ENCODE measurements around the gene P4HB.

Gene P4HB

DNA sequence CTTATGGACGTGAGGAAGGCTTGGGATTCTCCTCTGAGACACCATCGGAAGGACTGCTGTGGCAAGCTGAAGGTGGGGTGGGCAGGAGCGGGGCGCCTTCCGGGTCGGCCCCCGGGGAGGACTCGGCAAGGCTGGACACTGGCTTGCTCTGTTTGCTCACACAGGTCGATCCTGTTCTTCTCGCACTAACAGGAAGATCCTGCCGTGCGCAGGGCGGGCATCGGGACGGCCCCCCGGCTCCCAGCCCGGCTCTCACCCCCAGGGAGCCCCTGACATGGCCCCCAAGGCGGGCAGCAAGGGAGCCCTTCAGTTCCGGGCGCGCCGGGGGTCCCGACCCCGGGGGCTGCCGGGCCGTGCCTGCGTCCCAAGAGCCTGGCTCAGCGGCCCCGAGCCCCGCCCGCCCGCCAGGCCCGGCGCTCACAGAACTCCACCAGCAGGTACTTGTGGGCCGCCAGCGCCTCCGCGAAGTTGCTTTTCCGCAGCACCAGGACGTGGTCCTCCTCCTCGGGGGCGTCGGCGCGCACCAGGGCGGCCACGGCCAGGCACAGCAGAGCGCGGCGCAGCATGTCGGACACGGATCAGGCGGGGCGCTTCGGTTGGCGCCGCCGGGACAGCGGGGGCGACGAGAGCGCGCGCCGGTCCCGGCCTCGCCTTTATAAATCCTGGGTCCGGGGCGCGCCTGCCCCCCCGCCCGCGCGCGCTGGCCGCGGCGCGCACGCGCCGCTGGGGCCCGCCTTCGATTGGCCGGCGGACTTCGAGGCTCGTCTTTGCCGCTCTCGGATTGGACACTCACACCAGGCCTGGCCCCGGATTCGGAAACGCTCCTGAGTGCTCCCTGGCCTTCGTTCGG lies at the start of gene P4HB:
P4HB (minus strand) TSS at position 630 of the 850 bp plus-strand sequence; CDS start at position 566, 64 bp downstream.
- DNase-seq (ENCODE audit: low read depth in 4 of 4, low spot score in 1 of 4): peak in 2 of 4 experiments; percentile 82 to 91

- no peak for DNase-seq (ENCODE audit: low read depth in 4 of 4, low spot score in 1 of 4)
Measured at GRCh38 chr17:81909231-81909630, 48.9 kb upstream of the P4HB start.

DNA sequence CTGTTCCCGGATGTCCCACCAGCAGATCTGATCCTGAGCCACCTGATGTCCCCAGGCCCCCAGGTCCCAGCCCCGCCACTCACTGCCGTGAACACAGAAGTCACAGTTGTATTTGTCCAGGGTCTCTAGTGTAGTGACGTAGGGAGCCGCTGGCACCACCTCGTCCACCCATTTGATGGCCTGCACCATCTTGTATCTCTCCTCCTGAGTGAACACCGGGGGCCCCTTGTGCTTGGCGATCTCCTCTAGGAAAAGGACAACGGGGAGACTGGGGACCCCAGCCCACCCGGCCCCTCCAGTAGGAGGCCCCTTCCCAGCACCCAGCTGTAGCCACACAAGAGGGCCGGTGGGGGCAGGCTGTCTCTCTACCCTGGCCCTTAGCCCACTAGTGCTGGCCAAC lies 48.5 kb upstream of the P4HB start:
- DNase-seq (ENCODE audit: low read depth in 4 of 4, low spot score in 1 of 4): no peak

- no peak for DNase-seq (ENCODE audit: low read depth in 4 of 4, low spot score in 1 of 4)
Measured at GRCh38 chr17:81907219-81908145, 47.1 kb upstream of the P4HB start.

- no peak for DNase-seq (ENCODE audit: low read depth in 4 of 4, low spot score in 1 of 4)
Measured at GRCh38 chr17:81906476-81907218, 46.3 kb upstream of the P4HB start.

DNA sequence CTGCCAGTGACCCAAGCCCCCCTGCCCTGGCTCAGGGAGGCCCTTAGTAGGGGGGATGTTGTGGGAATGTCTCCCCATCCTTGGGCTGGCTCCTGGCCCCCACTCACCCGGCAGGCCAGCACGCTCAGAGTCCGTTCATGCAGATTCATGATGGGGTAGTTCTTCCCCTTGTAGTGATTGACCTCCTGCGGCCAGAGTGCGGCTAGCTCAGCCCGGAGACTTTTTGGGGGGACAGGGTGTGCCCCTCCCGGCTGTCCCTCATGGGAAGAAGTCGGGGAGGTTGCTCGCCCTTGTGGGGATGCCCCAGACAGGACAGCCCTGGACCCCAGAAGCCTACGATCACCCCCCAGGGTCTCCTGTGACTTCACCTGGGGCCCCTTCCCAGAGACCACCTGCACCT lies 45.7 kb upstream of the P4HB start:
- DNase-seq (ENCODE audit: low read depth in 4 of 4, low spot score in 1 of 4): no peak

DNA sequence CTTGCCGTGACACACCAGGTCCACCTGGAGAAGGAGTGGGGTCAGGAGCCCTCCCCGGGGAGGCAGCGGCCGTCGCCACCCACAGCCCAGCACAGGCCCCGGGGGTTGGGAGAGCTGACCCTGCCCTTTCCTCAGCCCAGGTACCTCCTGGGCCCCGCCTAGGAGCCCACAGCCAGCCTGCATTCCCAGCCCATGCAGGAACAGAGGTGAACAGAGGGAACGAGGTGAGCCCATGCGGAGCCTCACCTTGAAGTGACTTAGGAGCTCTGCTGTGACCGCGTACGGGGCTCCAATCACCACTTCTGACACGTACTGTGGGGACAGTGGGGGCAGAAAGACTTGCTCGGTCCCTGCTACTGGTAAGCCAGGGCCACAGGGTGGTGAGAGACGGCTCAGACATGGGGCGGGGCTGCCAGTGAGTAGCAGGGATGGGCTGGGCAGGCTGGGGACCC lies 45.1 kb upstream of the P4HB start:
- DNase-seq (ENCODE audit: low read depth in 4 of 4, low spot score in 1 of 4): no peak

- DNase-seq (ENCODE audit: low read depth in 4 of 4, low spot score in 1 of 4): no peak
Measured at GRCh38 chr17:81904600-81905423, 44.5 kb upstream of the P4HB start.

- DNase-seq (ENCODE audit: low read depth in 4 of 4, low spot score in 1 of 4): no peak
Measured at GRCh38 chr17:81903896-81904599, 43.7 kb upstream of the P4HB start.

- DNase-seq (ENCODE audit: low read depth in 4 of 4, low spot score in 1 of 4): no peak
Measured at GRCh38 chr17:81903415-81903831, 43.1 kb upstream of the P4HB start.

DNA sequence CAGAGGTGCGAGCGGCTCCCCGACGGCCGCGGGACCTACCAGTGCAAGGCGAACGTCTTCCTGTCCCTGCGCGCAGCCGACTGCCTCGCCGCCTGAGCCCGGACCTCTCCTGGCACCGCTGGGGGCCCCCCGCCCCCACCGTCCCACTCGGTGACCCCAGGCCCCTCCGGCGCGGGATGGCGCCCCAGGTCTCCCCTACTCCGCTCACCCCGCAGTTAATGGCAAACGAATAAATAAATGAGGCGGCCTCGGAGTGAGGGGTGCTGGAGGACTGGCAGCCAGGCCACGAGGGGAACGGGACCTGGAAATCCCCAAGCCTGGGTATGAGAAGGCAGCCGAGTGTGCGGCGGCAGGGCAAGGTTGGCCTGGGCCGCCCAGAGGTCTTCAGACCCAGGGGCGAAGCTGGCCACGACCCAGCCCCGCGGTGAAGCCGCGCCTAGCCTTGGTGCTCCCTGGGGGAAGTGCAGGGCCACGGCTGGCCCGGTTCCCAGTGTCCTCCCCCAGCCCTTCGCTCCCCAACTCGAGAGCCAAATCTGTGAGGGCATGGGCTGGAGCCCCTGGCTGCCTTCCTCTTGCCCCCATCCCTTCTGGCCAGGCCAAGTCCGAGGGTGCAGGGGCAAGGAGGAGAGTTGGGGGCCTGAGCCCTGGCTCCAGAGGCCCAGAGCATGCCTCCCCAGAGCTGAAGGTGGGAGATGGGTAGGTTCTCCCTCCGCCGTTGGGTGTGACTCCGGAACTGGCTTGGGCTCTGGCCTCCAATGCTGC lies 42.5 kb upstream of the P4HB start:
- no peak for DNase-seq (ENCODE audit: low read depth in 4 of 4, low spot score in 1 of 4)

DNA sequence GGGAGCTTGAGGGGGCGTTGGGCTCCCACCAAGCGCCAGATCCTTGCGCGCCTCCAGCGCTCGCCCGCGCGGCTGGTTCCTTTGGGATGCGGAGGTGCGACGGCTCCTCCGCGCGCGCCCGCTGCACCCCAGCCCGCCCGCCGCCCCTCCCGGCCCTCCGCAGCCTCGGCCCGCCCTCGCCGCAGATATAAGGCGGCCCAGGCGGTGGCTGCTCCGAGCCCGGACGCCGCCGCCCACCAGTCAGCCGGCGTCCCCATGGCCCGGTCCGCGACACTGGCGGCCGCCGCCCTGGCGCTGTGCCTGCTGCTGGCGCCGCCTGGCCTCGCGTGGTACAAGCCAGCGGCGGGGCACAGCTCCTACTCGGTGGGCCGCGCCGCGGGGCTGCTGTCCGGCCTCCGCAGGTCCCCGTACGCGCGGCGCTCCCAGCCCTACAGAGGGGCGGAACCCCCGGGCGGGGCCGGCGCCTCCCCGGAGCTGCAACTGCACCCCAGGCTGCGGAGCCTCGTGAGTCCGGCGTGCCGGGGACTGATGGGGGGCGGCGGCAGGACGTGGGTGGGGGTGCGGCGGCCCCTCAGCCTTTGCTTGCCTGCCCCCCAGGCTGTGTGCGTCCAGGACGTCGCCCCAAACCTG lies 41.8 kb upstream of the P4HB start, which contains the start of gene NPB:
NPB (plus strand) TSS at position 216 of the 630 bp plus-strand sequence; CDS start at position 256, 40 bp downstream.
- DNase-seq (ENCODE audit: low read depth in 4 of 4, low spot score in 1 of 4): no peak

DNA sequence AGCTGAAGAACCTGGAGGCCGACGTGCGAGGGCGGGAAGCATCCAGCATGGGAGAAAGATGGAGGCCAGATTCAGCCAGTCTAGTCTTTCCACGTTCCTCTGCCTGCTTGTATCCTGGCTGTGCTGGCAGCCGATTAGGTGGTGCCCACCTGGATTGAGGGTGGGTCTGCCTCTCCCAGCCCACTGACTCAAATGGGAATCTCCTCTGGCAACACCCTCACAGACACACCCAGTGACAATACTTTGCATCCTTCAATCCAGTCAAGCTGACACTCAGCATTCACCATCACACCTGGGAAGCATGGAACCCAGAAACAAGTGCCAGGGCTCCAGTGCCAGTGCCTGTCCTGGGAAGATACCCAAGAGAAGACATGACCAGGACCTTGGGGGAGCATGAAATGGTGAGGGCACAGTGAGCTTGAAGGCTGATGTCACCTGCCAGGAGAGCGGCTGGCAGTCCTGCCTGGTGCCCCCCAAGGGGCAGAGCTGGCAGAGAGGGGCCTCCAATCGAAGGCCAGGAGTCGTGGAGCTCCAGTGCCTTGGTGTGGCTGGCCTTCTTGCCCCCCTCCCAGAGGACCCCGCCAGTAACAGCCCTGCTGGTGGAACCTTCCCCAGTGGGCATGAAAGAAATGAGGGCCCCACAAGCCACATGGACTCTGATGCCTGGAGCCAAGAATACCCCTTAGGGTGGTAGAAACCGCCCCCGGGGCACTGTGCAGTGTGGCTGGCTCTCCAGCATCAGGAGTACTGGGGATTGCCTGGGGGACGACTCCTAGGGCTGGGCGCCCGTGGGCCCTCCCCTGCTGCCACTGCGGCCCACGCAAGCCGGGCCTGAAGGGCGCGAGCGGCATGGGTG lies 41.1 kb upstream of the P4HB start:
- DNase-seq (ENCODE audit: low read depth in 4 of 4, low spot score in 1 of 4): no peak

- DNase-seq (ENCODE audit: low read depth in 4 of 4, low spot score in 1 of 4): no peak
Measured at GRCh38 chr17:81900181-81900820, 40.0 kb upstream of the P4HB start.

GRCh38 chr17:81899514-81900166 lies 39.3 kb upstream of the P4HB start:
- DNase-seq (ENCODE audit: low read depth in 4 of 4, low spot score in 1 of 4): no peak

GRCh38 chr17:81898885-81899284 lies 38.5 kb upstream of the P4HB start:
- no peak for DNase-seq (ENCODE audit: low read depth in 4 of 4, low spot score in 1 of 4)
